HEK293T (cell line): ENCODE measurements around the gene CAPN11.

Experiments
- ARNT ChIP-seq: fragments of 450-650 bp; IDR thresholded peaks from 2 replicates; pipeline ENCODE4 v1.6.1; 2017; ENCODE audit warnings: mild to moderate bottlenecking
- BHLHE40 ChIP-seq: fragments of 450-650 bp; IDR thresholded peaks from 2 replicates; pipeline ENCODE4 v1.6.1; 2016; ENCODE audit warnings: mild to moderate bottlenecking, moderate library complexity, borderline replicate concordance
- ELF4 ChIP-seq: fragments of 450-650 bp; IDR thresholded peaks from 2 replicates; pipeline ENCODE4 v1.6.1; 2017; ENCODE audit warnings: antibody characterized with exemption
- FOXK2 ChIP-seq: fragments of 450-650 bp; IDR thresholded peaks from 2 replicates; pipeline ENCODE4 v1.6.1; 2016; ENCODE audit warnings: mild to moderate bottlenecking
- FOXM1 ChIP-seq: fragments of 450-650 bp; IDR thresholded peaks from 2 replicates; pipeline ENCODE4 v1.6.1; 2017; ENCODE audit warnings: mild to moderate bottlenecking, borderline replicate concordance
- HDGF ChIP-seq: fragments of 450-650 bp; IDR thresholded peaks from 2 replicates; pipeline ENCODE4 v1.6.1; 2017; ENCODE audit warnings: antibody characterized with exemption, borderline replicate concordance
- L3MBTL2 ChIP-seq: fragments of 450-650 bp; conservative IDR thresholded peaks from 2 replicates; pipeline ENCODE4 v1.6.1; 2016; ENCODE audit warnings: mild to moderate bottlenecking
- NFRKB ChIP-seq: fragments of 450-650 bp; IDR thresholded peaks from 2 replicates; pipeline ENCODE4 v1.6.1; 2016; ENCODE audit warnings: mild to moderate bottlenecking, moderate library complexity
- PKNOX1 ChIP-seq: fragments of 450-650 bp; IDR thresholded peaks from 2 replicates; pipeline ENCODE4 v1.6.1; 2016
- SP1 ChIP-seq: fragments of 450-650 bp; IDR thresholded peaks from 2 replicates; pipeline ENCODE4 v1.6.1; 2017
- SUZ12 ChIP-seq: fragments of 450-650 bp; IDR thresholded peaks from 2 replicates; pipeline ENCODE4 v1.6.1; 2016; ENCODE audit warnings: mild to moderate bottlenecking
- TARDBP ChIP-seq: fragments of 450-650 bp; IDR thresholded peaks from 2 replicates; pipeline ENCODE4 v1.6.1; 2016
- ZNF384 ChIP-seq: fragments of 450-650 bp; IDR thresholded peaks from 2 replicates; pipeline ENCODE4 v1.6.1; 2016

GRCh38 chr6:44150317-44150917 lies 8.2 kb upstream of the CAPN11 start:
- TF ChIP-seq ZNF384 (no peak), HDGF (no peak), ELF4 (no peak), NFRKB (no peak), BHLHE40 (no peak), PKNOX1 (no peak), SP1 (no peak), ARNT (no peak), SUZ12 (no peak), L3MBTL2 (no peak), FOXK2 (no peak), FOXM1 (no peak), TARDBP (no peak)
